ENCODE results near the gene FOXJ1.
"Not testable (repeated sequence)": the region's sequence is repeated elsewhere in the genome, so short reads cannot be mapped to it uniquely, and the experiment has no call there.

FOXJ1 gene, protein sequence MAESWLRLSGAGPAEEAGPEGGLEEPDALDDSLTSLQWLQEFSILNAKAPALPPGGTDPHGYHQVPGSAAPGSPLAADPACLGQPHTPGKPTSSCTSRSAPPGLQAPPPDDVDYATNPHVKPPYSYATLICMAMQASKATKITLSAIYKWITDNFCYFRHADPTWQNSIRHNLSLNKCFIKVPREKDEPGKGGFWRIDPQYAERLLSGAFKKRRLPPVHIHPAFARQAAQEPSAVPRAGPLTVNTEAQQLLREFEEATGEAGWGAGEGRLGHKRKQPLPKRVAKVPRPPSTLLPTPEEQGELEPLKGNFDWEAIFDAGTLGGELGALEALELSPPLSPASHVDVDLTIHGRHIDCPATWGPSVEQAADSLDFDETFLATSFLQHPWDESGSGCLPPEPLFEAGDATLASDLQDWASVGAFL

DNA sequence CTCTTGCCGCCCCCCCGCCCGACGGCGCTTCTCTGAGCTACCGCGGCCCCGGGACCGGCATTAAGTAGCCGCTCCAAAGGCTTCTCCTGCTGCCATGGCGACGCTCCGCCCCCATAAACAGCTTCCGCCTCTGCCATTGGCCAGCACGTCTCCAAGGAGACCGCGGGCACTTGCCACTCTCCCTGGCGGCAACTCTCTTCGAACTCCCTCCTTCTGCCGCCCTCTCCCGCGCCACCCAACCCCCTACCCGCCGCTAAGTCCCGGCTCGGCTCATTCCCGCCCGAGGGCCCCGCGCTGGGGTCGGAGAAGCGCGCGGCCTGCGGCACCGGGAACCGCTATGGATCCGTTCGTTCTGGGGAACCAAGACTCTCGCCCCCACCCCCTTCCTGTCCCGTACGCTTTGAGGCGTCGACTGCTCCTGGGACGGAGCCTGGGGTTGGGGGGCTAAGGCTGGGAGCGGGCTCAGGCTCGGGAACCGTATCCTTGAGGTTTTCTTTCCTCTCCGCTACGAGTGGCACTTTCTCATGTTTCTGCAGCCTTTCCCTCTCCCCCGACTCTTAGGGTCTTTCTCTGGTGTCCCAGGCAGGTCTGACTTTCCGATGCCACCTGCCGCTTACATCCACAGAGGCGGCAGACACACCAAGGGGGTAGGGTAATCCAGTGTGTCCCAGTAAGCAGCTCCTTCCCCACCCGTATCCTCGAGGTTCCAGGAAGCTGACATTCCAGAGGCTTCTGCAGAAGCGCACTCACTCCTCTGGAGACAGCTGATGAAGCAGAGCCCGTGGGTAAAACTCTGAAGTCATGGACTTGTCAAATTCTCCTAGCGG, at the start of gene FOXJ1:
Gene FOXJ1 (minus strand): TSS at position 34 of the 827 bp plus-strand sequence. CDS start 850 bp downstream, outside the sequence.
- DNase-seq: peak; percentile 99

DNA sequence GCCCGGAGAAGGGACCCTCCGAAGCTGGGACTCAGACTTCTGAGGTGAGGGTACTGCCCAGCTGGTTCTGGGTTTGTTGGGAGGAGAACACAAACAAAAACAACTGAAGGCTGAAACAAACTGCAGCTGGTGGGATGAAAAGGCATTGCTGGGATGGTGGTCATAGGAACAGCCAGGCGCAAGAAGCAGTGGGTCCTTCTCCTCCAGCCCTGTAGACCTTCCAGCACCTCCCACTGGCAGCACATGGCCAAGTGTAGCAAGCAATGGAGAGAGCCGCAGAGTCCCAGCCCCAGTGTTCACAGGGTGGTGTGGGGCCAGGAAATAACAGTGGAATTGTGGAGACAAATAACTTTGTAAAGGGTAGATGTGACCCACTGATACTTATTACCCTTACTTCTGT, 48.7 kb upstream of the FOXJ1 start:
- DNase-seq: no peak

DNA sequence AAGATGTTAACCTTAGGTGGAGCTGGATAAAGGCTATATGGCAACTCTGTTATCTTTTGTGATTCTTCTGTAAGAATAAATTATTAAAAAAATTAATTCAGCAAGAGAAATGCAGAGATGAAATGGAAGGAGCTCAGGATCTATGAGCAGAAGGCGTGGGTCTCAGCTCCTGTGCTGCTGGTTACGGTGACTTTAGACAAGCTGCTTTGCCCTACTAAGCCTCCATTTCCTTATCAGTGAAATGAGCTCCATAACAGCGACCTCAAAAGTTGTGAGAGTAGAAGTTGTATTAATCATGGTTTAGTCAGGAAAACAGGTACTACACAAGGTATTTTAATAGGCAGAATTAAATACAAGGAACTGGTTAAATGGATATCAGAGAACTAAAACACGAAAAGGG, 48.2 kb upstream of the FOXJ1 start:
- no peak for DNase-seq

DNA sequence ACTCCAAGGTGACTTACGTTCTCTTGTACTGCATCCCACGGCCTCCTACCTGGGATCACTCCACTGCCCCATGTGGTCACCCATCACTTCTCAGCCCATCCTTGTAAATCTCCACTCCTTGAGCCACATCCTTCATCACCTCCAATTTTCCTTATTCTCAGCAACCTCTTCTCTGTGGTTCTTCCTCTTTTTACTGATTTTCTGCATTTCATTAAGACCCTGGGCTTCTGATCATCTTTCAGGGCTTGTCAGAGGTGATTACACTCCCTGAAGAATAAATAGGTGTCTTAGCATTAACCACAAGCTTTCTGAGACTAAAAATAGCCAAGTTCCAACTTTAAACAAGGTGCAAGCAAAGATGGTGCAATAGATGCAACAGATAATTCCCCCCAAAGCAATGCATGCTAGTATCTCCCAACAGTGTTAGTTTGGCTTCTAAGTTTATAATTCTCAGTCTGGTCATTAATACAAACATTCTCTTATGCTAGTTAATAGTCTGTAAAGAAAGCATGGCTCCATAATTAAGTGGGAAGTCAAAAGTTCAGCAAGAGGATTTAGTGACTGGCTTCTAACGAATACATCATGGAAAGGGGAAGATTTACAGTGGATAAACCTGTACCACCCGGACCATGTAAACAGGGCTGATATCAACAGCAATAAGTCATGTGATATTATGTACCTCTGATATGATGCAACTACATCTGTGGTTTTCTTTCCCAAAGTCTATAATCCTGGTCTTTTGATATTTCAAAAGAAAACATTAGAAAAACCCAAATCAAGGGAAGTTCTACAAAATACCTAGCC, 47.4 kb upstream of the FOXJ1 start:
- no peak for DNase-seq

DNA sequence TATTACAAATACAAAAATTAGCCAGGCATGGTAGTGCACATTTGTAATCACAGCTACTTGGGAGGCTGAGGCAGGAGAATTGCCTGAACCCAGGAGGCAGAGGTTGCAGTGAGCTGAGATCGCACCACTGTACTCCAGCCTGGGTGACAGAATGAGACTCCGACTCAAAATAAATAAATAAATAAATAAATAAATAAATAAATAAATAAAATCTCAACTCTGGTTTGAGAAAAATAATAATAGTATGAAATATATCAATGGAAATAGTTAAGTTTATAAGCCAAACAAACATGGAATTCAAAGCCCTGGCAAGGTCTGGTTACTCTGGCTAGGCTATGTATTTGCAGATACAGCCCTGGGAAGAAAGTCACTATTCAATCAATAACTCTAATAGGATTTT, 45.7 kb upstream of the FOXJ1 start:
- DNase-seq: not testable (repeated sequence)

DNA sequence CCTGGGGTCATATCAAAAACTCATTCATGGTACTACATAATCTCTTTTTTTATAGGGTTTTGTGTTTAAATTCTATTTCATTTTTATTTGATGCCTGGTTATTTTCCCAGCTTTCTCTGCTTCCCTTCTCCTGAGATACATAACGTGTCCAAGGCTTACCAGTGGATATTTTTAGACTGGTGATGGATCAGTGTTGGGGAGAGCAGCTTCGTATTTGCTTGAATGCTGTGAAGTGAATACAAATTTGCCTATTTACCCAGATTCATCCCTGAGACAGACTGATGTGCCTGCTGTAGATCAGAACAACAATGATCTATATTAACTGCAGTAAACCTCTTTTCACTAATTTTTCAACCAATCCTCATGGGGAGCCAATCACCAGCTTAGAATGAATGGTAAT, 43.2 kb upstream of the FOXJ1 start:
- DNase-seq: no peak

DNA sequence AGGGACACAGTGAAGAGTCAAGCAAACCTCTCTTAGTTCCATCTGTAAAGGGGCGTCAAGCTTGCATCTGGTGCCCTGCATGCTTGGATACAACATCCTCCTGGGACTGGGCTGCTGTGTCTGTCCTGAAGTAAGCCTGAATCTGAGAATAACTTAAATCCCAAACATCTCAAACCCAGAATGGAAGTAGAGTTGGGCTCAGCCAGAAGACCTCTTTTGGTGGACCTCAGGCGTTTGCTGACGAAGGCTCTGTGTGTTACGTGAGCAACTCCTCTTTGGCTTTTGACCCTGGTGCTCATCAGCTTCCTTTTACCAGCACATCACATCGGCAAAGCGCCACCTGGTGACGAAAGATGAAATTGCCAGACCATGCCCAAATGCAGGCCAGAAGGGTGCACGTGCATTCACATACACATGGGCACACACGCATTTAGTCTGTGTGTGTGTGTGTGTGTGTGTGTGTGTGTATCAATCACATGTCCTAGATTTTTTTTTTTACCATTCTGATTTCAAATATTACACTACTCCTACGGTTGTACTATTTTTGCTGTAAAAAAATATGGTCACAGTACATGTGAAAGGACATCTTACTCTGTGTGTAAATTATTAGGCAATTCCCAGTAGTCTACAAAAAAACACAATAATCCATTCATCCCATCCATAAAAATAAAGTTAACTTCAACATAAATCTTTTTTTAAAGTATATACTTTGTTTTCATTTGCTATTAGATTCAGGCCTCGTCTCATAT, 41.1 kb upstream of the FOXJ1 start:
- DNase-seq: peak; percentile 48

DNA sequence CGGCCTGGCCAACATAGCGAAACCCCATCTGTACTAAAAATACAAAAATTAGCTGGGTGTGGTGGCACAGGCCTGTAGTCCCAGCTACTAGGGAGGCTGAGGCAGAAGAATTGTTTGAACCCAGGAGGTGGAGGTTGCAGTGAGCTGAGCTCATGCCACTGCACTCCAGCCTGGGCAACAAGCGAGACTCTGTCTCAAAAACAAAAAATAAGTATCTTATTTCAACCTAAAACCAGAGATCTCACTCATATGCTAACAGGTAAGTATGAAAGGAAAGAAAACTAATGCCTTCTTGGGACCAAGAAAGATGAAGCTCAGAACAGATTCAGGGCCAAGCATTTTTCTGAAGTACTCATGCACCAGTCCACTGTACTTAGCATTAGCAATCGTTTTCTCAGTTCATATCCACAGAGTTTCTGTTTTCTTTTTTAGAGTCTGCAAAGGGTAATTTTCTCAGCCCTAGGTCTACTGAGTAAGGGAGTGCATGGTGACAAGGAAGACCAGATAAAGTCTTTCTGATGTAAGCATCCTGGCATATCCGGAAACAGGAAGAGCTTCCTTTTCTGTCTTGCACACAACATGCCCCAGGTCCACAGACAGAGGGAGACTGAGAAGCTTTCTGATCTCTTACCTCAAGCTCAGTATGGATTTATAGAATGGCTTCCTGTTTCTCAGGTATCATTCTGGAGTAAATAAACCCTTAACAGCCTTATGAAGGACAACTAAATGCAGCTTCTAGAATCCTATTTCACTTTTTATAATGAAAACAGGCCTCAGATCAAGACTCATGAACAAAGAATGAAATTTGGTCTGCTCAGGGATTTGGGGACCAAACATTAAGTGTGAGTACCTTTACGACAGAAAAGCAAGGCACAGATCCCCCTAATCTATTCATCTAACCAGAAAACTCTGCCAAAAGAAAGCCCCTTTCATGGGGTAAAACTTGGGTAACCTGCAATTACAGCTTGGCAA, 38.7 kb upstream of the FOXJ1 start:
- no peak for DNase-seq

DNA sequence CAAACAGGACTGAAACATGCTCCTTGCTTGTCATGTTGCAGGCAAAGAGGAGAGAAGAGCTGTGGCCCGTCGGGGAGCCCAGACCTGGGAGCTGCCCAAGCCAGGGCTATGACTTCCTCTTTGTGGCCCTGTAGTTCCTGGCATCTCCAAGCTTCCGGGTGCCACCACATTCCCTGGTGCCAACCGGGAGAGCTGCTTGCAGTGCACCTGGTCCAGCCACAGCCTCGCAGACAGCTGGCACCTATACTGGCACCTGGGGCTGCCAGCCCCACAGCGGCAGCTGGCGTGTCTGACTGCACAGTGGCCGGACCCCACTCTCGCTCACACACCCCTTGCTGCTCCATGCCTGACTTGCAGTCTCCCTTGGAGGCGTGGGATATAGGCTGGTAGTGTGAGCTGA, 37.1 kb upstream of the FOXJ1 start:
- DNase-seq: no peak

DNA sequence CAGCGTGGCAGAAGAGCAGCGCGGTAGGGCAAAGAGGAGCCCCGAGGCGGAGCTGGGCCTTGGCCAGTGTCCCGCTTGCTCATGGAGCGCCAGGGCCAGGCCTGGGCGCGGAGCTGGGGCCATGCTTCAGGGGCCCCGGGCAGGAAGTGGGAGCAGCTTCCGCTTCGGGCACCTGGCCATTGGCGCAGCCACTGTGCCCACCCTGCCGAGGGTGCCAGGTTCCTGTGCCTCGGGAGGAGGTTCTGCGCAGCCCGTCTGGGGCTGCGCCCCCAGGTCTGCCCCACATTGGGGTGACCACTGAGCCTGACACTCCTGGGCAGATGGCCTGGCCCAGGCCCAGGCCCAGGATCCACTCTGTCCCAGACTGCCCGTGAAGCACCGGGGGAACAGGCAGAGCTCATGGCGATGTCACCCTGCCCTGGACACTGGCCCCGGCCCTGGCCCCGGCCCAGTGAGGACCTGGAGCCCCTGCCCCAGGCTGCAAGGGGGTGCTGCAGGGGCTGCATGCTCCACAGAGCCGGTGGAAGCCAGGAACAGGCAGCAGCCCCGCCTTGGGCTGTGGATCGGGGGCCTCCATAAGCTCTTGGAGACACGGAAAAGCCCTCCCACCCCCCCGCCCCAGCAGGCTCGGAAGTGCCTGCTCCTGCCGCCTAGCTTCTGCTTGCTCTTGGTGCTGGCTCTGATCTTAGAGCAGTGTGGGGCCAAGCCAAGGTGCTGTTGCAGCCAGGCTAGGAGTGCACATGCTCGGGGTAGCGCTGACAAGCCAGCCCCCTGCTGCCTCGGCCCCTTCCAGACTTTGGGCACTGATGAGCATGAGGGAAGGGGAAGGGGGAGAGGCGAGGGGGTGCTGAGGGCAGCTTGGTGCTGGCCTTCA, 35.9 kb upstream of the FOXJ1 start:
- no peak for DNase-seq

DNA sequence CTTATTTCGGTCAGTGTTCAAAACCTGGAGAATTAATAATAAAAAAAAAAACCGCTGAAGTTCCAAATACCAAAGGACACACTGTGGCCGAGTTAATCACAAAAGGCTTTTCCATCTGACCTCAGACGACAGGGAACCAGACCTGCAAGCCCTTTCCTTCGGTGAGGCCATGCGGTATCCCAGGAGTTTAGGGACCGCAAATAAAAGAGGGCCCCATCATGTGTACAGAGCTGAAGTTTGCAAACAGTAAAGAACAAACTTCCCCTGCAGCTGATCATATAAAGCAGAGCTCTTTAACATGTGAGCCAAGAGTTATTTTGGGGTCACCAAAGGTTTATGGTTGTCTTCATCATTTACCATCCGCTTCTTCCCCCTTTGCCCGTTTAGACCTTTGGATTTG, 33.0 kb upstream of the FOXJ1 start:
- no peak for DNase-seq

DNA sequence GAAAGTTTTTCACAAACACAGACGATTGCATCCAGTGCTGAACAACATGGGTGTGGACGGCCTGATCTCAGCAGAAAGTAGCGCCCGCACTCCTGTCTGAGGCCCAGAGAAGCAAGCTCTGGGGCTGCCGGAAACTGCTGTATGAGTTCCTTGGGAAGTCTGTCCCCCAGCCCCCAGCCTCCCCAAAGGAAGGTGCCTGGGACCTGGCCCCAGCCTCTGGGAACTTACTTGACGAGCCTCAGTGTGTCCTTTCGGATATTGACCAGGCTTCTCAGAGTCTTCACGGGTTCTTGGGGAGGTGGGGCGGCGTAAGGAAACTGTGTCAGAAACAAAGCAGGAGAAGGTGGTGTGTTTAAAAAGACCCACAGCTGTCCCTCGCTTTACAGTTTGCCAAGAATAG, 32.4 kb upstream of the FOXJ1 start:
- DNase-seq: no peak

DNA sequence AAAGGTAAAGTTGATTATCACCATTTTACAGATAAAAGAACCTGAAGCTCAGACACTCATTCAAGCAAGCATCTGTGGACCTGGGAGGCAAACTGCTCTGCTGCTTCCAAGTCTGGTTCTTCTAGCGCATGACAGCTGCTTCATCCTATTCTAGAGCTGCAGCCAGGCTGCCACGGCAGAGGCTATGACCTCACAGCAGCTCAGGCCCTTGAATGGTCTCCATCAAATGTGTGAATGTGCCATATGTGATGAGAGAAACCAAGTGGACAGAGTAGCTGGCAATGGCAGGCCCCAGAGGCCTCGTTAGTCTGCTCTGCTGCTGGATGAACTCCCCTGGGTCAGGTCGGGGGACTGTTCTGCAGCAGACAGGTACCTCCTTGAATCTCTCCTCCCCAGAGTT, 30.7 kb upstream of the FOXJ1 start:
- DNase-seq: no peak

DNA sequence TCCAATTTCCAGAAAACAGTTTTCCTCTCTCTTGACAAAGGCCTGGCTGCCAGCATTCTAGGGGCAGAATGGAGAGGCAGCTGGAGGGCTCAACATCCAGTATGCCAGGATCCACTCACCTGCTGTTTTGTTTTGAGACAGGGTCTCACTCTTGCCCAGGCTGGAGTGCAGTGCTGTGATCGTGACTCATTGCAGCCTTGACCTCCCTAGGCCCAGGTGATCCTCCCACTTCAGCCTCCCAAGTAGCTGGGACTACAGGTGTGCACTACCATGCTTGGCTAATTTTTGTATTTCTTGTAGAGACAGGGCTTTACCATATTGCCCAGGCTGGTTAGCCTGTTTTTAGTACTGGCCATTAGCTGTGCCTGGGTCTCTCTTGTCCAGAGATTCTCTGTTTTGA, 29.1 kb upstream of the FOXJ1 start:
- DNase-seq: no peak

DNA sequence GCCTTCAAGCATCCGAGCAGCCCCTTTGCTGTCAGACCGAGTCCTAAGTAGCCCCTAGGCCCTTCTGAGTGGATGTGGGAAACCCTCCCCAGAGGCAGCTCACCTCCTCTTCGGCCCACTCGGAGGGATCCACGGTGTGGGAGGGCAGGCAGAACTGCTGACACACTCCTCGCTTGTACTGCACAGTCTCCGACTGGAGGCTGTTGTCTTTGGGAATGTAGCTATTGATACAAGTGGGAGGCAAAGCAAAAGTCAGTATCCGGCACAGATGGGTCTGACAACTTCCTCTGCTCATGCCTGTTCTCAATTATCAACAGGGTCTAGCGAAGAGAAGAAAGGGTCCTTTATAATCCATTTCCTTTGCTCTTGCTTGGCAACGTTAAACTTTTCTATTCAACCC, 25.9 kb upstream of the FOXJ1 start:
- DNase-seq: no peak

DNA sequence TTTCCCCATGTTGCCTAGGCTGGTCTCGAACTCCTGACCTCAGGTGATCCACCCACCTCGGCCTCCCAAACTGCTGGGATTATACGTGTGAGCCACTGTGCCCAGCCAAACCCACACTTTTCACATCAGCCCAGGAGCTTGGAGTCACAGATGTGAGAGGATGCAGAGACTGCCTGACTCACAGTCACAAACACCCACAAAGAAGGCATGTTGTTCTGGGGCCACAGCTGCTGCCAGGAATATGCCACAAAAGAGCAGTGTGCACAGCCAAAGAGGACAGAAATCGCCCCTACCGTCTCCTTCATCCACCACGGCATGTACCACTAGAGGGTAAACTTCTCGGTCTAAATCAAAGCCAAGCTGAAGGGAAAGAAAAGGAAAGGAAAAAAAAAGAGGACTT, 25.1 kb upstream of the FOXJ1 start:
- DNase-seq: no peak

DNA sequence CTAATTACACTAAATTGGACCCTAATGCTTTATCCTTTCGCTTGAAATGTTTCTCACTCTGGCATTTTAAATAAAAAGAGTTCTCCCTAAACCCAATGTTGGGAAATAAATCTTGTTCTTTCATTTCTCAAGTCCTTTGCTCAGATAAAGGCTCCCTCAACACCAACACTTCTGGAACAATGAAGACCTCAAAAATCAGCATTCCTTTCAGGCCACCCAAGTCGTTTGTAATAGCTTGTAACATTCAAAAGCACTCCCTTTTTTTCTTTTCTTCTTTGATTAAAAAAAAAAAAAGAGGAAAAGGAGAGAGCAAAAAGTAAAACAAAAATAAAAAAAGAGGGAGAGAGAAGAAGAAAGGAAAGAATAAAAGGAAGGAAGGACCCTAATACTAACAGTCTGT, 23.3 kb upstream of the FOXJ1 start:
- DNase-seq: no peak

DNA sequence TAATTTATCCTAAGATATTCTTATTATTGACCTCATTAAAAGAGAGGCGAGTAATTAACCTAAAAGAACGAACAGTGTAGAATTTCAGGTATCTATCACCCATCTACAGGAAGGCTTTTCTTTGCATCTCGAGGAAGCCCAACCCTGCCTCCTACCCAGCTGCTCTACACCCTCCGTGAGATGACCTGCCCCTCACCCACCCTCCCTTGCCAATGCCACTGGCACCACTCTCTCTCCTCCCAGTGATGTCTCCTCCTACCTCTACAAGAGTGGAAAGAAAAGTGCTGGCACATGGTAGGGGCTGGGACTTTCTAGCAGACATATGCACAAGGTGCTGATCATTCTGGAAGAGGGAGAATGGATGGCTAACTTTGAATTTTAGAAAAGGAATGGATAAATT, 22.9 kb upstream of the FOXJ1 start:
- no peak for DNase-seq

DNA sequence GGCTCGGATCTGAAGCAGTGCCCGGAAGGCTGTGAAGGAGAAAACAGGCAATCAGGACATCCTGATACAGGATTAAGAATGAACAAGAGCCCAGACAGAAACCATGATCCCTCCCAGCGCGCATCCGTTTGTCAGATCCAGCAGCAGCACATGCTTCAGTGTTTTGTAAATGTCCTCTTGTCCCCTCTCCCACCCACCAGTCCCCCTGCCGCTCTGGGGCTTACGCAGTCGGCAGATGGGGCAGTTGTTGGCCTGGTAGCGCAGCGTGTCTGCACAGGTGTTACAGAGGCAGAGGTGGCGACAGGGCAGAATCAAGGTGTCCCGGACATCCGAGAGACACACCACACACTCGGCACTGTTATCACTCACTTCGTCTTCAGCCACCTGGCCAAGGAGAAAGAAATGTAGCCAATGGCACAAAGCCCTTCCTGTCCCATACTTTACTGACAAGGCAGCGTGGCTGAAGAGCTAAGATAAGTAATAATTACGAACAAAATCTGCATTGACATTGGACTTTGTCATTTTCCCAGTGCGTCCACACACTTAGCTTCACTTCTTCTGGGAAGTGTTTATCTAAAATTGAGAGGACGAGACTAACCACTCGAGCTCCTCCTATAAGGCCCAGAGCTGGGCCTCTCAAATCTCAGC, 20.7 kb upstream of the FOXJ1 start:
- DNase-seq: no peak
